NK-92 treated with Interleukin-12 subunit alpha and Interleukin-12 subunit beta, amount 100 ng/mL, for 24 hours (cell line): ENCODE results near the gene STK4.

ENCODE experiments used
- DNase-seq: peaks from one replicate; lab custom pipeline; 2025; lab: John Stamatoyannopoulos, UW

Gene STK4

GRCh38 chr20:45087097-45087790 lies 120.9 kb downstream of the STK4 start:
- no peak for DNase-seq

DNA sequence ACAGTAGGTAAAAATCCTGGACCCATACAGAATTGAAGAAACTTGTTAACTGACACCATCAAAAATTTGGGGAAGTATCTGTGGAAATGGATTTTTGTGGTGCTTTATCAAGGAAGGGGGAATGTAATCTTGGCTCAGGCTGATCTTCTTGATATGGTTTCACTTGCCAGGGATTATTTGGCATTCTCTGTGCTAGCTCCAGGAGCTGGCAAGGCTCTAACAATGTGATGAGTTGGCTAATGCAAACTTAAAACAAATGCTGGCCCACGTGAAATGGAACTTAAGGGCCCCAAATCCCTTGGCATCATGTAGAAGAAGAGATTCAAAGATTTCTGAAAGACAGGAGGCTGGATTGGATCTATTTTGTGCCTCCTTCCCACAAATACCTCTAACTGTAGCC lies 121.5 kb downstream of the STK4 start:
- DNase-seq = no peak

GRCh38 chr20:45088247-45088646 lies 121.9 kb downstream of the STK4 start:
- no peak for DNase-seq

GRCh38 chr20:45090481-45090880 lies 124.2 kb downstream of the STK4 start:
- no peak for DNase-seq

DNA sequence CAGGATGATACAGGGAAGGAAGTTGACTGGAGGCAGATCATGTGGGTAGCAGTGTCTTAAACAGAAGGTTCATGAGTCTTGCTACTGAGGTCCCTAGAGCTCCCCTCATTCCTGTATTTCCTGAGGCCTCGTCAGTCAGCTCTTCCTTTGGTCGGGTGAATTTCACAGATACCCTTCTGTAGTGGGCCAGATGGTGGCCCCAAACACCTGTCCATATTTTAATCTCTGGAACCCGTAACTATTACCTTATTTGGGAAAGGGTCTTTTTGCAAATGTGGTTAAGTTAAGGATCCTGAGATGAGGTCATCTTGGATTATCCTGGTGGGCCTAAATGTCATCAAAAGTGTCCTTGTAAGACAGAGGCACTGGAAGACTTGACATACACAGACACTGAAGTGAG lies 125.1 kb downstream of the STK4 start:
- DNase-seq = no peak

DNA sequence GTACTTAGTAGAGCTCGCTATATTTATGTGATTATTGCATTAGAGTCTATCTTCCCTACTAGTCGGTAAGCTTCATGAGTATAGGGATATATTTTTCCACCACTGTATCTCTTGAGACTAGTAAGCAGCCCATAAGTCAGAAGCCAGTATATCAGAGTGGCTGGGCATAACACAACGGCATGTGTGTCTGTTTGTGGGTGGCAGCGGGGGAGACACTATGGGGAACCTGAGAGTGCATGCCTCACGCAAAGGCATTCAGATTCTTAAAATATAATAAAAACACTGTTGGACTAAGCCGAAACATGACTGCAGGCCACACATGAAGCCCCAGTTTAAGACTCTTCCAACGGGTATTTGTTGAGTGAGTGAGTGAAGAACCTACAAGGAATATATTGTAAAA lies 126.6 kb downstream of the STK4 start:
- DNase-seq = no peak

DNA sequence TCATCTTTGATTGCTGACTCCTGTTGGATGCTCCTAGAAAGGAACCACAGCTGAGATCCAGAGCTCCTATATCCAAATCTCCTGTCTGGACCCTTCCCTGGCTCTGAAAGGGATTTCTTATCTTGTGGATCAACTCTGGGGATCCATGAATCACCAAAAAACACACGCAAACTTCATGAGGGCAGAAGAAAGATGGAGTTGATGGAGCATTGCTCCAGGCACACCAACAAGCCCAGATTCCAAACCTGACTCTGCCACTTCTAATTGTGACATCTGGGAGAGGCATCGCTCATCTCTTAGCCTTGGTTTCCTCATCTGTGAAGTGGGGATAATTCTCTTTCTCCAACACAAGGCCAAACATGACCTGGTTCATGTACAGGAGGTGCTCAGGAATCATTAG lies 127.9 kb downstream of the STK4 start:
- no peak for DNase-seq

DNA sequence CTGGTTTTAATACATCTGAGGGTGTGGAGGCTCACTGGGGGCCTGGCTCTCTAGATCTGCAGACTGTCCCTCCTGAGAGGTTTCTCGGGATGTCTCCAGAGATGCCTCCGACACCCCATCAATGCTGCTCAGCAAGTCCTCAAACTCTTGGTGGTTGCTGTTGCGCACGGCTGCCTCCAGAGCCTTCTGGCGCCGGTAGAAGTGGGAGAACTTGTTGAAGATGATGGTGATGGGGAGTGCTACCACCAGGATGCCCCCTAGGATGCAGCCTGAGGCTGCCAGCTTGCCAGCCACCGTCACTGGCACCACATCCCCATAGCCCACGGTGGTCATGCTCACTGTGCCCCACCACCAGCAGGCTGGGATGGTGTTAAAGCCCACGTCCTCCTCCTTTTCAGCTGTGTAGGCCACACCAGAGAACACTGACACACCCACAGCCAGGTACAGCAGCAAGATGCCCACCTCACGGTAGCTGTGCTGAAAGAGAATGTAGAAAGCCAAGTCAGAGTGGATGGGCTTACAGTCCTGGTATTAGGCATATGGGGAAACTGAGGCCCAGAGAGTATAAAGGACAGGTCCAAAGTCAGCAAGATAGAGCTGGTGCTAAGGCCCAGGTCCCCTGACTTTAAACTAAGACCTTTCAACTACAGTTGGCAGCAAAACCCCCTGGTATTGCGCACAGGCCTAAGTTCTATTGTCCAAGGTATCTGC lies 128.7 kb downstream of the STK4 start:
- DNase-seq = no peak

DNA sequence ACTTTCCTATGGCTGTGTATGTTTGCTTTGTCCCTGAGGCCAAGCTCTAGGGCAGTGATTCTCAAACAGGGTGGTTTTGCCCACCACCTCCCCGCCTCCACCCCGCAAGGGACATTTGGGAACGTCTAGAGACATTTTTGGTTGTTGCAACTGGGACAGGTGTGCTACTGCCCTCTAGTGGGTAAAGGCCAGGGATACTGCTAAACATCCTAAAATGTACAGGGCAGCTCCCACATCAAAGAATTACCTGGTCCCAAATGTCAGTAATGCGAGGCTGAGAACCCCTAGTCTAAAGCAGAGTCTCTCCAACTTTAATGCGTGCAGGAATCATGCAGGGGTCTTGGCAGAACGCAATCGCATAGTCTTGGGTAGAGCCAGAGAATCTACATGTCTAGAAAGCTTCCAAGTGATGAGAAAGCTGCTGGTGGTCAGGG lies 129.5 kb downstream of the STK4 start:
- peak; percentile 5 for DNase-seq

DNA sequence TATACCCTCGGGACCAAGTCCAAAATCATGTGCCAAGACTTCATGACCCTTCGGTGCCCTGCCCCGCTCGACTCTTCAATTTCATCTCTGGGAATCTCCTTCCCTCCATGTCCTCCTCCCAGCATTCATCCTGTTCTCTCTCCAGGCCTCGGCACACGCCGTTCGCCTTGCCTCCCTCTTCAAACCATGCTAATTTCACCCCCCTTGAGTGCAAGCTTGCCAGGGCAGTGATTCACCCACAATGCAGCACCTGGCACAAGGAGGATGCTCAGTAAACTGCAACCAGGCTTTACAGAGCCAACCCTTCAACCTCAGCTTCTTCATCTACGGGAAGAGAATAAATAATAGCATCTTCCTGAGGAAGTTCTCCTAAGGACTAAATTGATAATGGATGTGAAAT lies 130.5 kb downstream of the STK4 start:
- no peak for DNase-seq

DNA sequence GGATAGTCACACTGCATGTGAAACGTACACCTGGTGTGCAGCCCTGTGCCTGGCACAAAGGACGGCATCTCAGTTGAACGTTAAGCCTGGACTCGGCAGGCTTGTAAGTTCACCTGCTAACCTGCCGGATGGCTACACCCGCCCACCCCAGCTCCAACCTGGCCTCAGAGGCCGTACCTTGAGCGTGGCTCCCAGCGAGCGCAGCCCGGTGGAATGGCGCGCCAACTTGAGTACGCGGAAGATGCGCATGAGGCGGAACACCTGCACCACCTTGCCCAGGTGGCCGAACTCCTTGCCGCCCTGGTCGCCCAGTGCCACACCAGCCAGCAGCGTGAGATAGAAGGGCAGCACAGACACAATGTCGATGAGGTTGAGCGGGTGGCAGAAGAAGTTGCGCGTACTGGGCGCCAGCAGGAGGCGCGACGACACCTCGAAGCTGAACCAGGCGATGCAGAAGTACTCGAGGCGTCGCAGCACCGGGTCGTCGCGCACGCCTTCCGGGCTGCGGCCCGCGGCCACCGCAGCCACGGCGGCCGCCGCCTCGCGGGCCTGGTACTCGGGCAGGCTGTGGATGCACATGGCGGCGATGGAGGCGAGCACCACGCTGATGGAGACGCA lies 131.3 kb downstream of the STK4 start:
- DNase-seq = no peak

- DNase-seq = no peak
Observed at GRCh38 chr20:45098103-45098773, 131.9 kb downstream of the STK4 start.

- no peak for DNase-seq
Observed at GRCh38 chr20:45100563-45101245, 134.4 kb downstream of the STK4 start, which contains the start of gene KCNS1. Gene KCNS1, minus strand, starts transcription at chr20:45101127. Its CDS starts 1,891 bp downstream, at chr20:45099236.

GRCh38 chr20:45101333-45101850 lies 135.1 kb downstream of the STK4 start:
- DNase-seq = no peak

DNA sequence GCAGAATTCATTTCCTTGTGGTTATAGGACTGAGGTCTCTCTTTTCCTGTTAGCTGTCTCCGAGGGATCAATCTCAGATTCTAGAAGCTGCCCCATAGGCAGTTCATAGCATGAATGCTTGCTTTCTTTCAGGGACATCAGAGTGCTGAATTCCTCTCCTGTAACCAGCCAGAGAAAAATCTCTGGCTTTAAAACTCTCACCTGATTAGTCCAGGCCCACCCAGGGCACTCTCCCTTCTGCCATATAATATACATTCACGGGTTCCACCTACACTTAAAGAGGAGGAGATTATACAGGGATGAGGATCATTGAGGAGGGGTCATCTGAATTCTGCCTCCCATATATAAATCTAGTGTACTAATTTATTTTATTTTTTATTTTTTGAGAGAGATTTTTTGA lies 136.8 kb downstream of the STK4 start:
- no peak for DNase-seq

GRCh38 chr20:45104786-45105185 lies 138.5 kb downstream of the STK4 start:
- DNase-seq = no peak

DNA sequence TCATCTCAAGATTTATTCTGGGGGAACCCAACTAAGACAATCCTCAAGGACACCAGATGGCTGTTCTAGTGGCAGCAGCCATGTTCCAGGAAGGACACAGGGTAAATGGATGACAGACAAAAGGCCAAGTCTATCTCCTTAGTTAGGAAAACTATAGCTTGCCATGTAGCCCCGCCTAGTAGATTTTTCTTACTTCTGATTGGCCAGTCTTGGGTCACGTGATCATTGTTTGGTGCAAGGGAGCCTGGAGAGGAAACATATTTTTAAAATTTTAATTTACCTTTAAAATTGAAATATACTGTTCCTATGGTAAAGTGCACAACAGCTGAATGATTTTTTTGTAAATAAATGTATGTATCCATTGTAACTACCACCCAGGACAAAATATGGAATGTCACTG lies 139.0 kb downstream of the STK4 start:
- no peak for DNase-seq

DNA sequence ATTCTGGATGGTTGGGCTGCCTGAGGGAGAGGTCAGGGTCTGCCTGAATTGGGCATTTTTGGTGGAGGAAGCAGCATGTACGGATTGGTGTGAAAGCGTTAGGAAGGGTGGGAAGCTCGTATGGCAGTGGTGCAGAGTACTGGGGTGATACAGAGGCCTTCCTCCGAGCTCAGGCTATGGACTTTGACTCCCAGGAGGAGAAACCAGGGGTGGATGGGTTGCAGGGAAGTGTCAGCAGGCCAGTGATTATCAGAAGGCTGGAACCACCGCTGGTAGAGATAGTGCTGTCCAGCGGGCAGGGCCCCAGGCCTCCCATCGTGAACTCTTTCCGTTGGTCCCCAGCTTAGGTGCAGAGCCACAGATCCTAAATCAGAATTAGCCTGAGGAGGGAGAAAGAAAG lies 143.3 kb downstream of the STK4 start:
- no peak for DNase-seq

DNA sequence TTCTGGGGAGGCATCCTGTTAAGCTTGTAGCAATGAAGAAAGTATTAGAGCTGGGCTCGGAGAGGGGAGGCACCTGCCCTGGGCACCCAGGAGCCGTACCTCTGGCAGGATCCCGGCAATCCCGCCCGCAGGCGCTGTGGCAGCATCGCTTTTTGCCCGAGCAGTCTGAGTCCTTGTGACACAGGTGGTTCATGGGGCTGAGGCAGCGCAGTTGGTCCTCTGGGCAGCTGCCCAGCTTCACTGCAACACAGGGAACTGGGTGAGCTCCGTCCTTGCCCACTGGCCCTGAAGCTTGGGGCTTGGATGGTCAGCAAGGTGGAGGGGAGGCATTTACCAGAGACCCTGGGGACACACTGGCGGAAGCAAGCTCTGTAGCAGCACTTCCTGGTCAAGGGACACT lies 144.0 kb downstream of the STK4 start:
- no peak for DNase-seq

DNA sequence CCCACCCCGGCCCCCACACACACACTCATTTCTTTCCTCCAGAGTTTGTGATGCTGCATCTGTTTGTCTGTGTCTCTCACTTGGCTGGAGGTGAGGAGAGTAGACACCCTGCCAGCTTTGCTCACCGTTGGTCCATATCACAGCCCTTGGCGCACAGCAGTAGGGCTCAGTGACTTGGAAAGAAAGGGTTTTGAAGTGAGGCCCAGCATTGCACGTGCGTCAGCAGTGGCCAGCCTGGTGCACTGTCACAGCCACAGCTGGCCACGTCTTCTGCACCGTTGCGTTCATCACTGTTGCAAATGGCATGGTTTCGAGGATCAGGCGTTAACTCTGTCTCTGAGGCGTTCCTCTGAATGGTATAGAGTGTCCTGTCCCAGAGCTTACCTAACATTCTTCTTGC lies 145.0 kb downstream of the STK4 start:
- DNase-seq = no peak

- no peak for DNase-seq
Observed at GRCh38 chr20:45111799-45112471, 145.6 kb downstream of the STK4 start.
